Activated CD4-positive, alpha-beta T cell treated with anti-CD3 and anti-CD28 coated beads for 4 hours (primary cell): ENCODE results near the gene TCF7L1.
"Not testable (repeated sequence)": the region's sequence is repeated elsewhere in the genome, so short reads cannot be mapped to it uniquely, and the experiment has no call there.

Experiments
- DNase-seq, 2 donors: peaks; one replicate each; pipeline ENCODE4 v3.0.0-alpha.2; 2020

TCF7L1 gene

DNA sequence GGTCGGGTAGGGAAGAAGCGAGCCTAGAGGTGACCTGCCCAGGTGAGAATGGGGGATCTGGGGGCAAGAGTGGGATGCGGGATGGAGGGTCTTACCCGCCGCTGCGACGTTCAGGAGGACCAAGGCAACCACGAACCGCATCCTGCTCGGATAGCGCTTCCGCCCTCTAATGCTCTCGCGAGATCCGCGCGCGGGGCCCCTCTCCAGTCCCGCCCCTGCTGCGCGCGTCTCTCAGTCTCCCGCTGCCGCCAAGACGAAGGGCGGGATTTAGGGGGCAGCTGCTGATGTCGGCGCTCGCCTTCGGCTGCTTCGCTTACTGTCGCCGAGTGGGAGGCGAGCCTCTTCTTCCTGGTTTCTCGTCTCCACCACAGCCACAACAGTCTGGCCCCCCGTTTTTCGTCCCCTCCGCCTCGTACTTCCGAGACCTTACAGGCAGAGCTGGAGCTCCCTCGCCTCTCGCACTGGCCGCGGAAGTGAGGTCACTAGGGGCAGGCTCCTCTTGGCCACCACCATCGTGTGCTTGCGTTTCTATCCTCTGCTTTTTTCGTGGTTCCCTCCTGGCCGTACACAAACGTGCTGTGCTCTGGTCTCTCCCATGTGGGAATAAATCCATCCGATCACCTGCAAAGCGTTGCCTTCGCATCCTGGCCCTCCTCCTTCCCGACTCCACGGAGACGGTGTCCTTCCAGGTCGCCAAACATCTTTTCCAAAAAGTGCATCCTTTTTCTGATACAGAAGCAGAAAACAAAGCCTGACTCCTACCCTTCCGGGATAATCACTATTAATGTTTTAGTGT lies 194.8 kb downstream of the TCF7L1 start, which contains the start of gene TGOLN2:
TGOLN2 (minus strand) TSS at position 168 of the 796 bp plus-strand sequence; CDS start at position 141, 27 bp downstream.
- DNase-seq, result peak; percentile 94 to 95

DNA sequence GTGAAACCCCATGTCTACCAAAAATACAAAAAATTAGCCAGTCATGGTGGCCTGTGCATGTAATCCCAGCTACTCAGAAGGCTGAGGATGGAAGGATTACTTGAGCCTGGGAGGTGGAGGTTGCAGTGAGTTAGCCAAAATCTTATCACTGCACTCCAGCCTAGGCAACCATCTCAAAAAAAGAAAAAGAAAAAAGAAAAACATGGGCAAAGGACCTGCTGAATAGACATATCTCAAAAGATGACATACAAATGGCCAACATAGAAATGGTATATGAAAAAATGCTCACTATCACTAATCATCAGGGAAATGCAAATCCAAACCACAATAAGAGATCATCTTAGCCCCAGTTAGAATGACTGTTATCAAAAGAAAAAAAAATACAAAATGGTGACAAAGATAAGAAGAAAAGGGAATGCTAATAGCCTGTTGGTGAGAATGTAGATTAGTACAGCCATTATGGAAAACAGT lies 196.0 kb downstream of the TCF7L1 start:
- DNase-seq, result no peak

DNA sequence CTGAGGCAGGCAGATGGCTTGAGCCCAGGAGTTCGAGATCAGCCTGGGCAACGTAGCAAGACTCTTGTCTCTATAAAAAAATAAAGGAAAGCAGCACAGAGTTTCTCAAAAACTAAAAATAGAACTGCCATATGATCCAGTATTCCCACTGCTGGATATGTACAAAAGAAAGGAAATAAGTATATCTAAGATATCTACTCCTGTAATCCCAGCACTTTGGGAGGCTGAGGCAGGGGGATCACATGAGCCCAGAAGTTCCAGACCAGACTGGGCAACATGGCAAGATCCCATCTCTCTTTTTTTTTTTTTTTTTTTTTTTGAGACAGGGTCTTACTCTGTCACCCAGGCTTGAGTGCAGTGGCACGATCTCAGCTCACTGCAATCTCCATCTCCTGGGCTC lies 196.5 kb downstream of the TCF7L1 start:
- not testable (repeated sequence) for DNase-seq

DNA sequence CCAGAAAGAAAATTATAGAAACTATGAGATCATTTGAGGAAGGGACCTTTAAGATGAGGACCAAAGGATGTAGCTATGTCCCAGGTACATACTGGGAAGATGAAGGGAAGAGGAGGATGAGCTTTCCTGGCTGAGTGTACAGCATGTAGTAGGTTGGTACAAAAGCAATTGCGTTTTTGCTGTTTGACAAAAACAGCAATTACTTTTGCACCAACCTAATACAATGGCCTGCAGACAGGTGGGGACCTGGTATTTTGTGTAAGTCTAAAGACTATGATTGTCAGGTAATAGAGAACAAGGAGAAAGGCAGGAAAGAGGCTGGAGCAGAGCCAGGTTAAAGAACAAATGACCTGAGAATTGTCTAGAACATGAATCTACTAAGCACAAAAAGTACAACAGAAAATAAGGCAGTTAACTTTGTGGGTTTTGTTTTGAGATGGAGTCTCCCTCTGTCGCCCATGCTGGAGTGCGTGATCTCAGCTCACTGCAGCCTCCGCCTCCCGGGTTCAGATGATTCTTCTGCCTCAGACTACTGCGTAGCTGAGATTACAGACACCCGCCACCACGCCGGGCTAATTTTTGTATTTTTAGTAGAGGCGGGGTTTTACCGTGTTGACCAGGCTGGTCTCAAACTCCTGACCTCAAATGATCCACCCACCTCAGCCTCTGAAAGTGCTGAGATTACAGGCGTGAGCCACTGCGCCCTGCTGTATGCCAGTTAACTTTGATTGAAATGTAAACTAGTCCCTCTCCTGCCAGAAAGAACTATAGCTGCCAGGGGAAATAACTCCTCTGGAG lies 197.8 kb downstream of the TCF7L1 start:
- no peak for DNase-seq

DNA sequence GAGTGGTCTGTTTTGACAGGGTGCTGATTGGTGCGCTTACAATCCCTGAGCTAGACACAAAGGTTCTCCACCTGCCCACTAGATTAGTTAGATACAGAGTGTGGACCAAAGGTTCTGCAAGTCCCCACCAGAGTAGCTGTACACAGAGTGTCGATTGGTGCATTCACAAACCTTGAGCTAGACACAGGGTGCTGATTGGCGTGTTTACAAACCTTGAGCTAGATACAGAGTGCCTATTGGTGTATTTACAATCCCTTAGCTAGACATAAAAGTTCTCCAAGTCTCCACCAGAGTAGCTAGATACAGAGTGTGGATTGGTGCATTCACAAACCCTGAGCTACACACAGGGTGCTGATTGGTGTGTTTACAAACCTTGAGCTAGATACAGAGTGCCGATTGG lies 200.7 kb downstream of the TCF7L1 start:
- not testable (repeated sequence) for DNase-seq

DNA sequence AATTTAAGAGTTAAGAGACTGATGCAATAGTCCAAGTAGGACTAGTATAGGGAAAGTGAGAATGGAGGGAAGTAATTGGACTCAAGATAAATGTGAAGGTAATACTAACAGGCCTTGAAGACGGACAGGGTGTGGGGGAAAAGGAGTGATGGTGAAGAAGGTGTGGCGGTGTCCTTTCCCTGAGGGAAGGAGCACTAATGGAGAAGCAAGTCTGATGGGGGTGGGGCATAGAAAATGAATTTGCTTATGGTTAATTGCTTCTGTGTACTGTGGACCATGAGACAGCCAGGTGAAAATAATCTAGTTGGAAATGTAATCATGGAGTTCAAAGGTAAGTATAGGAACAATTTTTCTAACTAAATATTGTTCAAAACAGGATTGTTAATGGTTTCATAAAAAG lies 201.7 kb downstream of the TCF7L1 start:
- DNase-seq, result no peak

DNA sequence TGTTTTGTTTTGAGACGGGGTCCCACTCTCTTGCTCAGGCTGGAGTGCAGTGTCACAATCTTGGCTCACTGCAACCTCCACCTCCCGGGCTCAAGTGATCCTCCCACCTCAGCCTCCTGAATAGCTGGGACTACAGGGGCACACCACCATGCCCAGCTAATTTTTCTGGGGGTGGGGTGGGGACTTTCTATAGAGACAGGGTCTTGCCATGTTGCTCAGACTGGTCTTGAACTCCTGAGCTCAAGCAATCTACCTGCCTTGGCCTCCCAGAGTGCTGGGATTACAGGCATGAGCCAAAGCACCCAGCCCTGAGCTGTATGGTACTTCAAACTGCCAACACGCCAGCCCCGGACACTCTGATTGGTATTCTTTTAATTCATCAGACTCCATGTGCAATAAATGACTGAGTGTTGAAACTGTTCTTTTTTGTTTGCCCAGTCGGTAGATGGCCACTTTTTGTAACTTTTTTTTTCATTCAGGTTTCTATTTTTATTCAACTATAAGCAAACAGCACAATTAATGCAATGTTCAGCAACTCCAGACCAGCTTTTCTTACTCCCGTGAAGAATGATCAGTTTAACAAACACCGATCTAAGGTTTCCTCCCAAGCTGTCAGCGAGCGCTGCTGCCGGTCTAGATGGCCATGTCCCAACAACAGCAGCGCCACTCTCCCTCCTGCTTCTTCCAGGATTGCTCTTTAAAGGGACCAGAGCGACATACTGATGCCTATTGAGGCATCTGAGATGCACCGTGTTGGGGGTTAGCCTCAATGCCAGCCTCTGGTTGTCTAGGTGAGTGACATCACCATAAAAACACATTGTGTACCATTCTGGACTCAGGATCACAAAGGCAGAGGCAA lies 207.1 kb downstream of the TCF7L1 start:
- DNase-seq, result no peak

DNA sequence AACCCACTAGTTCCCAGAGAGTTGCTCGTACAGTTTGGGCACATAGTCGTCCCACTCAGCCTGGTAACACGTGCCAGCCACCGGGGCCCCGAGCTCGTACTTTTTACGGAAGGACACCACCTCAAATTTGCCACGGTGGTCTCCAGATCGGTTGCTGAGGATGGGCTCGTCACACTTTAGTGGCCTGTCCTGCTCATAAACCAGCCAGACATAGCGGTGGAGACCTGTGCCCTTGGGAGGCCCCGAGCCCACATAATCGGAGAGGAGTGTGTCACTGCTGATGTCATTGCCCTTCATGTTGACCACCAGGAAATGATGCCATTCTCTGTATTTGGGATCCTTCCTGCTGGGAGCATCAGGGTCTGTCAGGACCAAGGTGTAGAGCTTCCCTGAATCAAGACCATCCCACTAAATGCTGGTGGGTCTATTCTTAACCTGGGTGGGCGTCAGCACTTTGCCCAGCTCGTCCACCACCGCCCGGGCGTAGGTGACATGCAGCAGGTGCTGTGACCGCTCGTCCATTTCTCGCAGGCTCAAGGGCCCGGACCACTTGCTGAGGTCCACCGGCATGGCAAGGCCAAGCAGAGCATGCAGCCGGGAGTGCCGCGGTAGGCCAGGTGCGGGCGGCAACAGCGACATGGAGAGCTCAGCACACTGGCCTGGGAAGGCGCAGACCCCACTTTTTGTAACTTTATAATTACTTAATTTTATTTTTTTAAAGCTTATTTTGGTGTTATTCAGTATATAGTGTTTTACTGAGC lies 208.3 kb downstream of the TCF7L1 start:
- no peak for DNase-seq

DNA sequence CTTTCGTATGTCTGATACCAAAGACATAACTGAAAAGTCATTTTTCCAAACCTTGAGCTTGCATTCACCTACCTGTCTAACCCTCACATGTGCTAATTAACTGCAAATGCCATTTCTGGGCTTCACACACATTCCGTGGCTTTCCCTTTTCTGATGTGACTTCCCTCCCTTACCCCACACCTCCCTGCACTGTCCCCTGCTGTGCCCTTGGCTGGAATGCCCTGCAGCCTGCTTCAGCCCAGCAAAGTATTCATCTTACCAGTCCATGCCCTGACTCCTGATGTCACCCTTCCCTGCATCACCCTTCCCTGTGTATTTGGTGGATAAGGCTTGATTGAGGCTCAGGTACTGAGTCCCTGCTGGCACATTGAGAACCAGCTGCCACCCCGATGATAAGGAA lies 209.0 kb downstream of the TCF7L1 start:
- DNase-seq, result no peak

DNA sequence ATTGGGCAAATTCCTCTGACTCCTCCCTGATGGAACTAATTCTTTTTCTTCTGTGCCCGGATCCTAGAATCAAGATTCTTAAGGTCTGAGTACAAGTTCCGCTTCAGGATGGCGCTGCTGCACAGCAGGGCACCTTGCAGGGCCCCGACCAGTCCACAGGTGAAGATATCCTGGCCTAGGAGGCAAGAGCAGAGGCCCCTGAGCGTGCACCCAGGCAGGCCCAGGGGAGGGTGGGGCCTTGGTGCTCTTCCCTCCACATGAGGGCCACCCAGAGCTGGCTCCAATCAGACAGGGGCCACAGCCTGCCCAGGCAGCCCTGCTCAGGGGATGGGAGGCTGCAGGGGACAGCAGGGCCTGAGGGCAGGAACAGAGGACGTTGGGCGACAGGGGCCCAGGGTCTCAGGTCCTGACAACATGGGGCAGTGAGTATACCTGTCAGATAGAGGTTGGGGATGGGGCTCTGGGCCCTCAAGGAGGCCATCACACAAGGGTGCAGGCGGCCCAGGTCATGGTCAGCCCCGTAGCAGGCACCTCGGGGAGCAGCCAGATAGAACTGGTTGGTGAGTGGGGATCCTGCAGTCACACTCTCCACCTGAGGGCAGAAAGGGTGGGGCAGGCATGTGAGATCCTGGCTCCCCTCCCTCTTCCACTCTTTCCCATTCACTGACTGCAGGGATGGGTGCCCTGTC lies 210.2 kb downstream of the TCF7L1 start:
- not testable (repeated sequence) for DNase-seq

DNA sequence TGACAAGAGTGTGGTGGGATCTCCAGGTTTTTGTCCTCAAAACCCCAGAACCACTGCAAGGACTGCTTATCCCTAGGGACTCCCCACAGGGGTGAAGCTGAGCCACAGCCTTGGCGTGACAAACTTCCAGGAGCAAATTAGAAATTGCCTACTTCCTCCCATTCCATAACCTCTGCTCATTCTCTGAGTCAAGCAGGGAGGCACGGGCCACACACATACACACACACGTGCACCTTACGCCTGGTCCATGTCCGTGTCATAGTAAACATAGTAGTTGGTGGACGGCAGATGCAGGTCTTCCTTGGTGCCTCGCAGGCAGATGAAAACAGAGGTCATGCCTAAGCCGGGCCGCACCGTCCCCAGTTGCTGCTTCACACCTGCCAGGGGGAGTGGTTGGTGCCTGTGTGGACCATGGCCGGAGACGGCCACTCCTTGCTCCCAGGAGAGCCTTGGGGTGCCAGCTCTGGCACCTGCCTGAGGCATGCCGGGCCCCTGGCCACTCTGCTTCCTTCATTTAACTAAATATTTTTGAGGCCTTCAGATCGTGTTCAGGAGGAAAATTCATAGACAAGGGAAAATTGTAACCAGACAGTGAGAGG lies 211.3 kb downstream of the TCF7L1 start:
- no peak for DNase-seq

DNA sequence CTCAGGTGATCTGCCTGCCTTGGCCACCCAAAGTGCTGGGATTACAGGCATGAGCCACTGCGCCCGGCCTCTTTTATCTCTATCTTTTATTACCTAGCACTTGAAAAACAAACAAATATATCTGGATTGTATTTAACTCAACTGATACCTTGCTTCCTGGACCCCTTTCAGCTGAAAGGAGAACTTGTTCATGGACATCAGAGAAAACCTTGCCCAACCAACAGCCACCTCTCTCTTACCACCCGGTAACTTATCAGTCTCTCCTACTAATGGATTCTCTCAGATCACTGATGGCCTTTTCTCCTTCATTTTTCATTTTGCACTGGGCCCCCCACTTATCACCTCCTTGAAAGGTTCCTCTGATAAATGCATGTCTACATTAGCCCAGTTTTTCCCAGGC lies 214.4 kb downstream of the TCF7L1 start:
- no peak for DNase-seq

DNA sequence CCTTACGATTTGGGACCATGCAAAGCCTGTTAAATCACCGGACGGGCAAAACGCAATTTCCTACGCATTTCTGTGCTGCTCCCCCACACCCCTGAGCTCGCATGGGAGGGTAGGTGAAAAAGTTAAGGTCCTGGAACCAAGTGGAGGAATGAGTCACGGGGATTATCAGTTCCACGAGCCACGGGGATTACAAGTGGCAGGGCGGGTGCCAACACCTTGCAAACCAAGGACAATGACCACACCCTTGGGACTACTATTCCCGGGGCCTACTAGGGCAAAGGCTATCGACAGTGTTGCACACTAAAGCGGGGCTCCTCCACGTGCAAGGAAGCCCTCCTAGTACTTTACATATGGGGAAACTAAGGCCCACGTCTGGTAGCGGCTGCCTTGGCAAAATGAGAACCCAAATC lies 220.7 kb downstream of the TCF7L1 start:
- peak; percentile 7 to 15 for DNase-seq

DNA sequence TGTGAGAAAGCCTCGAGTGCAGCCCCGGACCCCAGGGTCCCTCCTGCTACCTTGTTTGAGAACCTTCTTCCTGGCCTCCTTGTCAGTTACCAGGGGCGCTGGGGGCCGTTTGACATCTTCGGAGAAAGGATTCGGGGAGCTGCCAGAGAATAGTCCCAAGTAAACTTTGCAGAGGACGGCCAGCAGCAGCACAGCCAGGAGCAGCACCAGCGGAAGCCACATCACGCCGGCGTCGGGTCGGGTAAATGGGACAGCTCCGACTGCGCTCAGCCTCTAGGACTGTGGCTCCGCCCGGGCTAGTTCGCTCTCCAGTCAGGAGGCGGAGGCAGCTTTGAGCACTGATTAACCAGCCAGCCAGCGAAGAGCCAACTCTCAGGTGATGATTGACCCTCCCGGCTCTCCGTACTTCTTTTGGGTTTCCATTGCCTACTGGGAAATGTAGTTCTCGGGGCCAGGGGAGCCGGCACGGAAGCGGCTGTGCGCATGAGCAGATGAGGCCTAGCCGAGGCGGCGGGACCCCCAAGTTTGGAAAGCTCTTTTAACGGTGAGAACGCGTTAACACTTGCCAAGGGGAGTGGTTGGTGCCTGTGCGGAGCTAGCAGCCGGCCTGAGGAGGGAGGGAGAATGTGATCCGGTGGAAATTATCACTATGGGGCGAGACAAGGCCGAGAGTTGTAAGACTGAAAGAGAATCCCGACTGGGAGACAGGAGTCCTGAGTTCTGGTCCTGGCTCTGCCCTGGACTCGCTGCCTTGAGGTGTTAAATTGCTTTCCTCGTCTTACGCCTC lies 221.3 kb downstream of the TCF7L1 start, which contains the start of the genes ELMOD3 and RETSAT:
ELMOD3 (plus strand) TSS at position 484 of the 787 bp plus-strand sequence. CDS start 2,430 bp downstream, outside the sequence.
RETSAT (minus strand) TSS at position 243 of the 787 bp plus-strand sequence; CDS start at position 222, 21 bp downstream.
- DNase-seq, result peak; percentile 95 to 97

DNA sequence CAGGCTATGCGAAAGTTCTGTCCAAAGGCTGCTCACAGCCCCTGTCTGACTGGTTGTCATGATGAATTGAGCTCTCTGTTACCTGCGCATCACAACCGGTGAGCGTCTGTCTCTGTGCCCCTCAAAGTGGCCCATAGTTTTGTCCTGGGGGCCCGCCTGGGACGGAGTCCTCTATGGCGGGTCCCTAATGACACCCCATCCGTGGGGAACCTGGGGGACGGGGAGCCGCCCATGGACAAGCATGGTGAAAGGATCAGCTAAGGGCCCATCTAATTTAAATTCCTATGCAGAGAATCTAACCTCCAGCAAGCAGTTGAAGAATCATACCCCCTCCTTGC lies 221.8 kb downstream of the TCF7L1 start:
- DNase-seq, result no peak

DNA sequence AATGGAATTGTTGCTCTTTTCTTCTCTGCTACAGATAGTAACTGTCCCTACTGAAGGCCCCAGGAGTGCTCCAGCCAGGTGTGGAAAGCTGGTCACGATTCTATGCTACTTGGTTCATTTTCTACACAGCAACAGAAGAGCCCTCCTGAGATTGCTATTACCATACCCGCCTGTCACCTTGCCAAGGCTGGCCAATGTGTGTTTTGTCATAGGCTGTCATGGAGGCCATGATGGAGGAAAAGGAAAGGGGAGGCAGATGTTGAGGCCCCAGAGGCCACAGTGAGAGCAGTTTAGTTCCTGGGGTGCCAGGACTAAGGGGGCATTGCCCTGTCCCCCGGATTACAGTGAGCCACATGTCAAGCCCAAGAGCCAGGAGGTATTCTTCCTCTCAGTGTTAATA lies 222.3 kb downstream of the TCF7L1 start:
- DNase-seq, result no peak

DNA sequence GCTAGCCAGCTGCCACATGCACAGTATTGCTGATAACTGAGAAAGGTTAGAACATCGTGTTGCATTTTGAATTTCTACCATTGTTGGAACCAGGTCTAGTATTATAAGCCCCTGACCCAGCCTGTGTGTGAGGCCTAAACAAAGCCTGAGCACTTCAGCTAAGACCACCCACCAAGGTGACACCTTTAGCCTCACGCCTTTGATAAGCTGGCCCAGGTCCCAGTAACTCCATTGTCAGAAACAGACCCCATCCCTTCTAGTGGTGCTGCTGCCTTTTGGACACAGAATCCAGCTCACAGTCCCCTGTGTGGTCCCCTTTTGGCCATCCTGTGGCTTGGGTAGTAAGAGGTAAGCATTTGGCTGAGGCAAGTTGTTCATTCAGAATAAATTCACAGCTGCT lies 223.0 kb downstream of the TCF7L1 start:
- DNase-seq, result no peak

DNA sequence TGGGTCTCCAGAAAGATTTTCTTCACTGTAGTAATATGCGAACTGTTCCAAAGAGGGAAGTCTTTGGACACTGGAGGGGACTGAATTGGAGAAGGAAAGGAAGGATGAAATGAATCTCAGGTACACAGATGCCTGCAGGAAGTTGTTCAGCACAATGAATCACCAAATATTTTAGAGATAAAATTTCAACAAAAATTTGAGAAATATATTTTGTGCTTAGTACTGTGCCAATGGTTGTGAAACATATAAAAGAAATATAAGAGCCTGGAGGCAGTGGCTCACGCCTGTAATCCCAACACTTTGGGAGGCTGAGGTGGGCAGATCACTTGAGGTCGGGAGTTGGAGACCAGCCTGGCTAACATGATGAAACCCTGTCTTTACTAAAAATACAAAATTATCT lies 224.5 kb downstream of the TCF7L1 start:
- DNase-seq, result no peak
